ENCODE results near the gene MCHR1.

Gene MCHR1

DNA sequence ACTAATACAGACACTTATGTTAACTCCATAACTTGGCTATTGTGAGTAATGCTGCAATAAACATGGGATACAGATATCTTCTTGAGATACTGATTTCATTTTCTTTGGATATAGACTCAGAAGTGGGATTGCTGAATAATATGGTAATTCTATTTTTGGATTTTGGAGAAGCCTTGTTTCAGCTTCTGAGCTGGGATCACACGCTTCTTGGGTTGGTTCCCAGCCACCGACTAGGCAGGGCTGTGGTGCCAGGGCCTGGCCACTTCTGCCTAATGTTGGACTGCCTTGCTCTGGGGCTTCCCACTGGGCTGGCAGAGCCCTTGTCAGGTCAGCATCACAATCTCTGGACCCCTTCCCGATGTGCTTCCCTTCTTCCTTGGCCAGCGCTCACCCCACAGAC lies 14.0 kb upstream of the MCHR1 start:
- TF ChIP-seq, protein P1, sequence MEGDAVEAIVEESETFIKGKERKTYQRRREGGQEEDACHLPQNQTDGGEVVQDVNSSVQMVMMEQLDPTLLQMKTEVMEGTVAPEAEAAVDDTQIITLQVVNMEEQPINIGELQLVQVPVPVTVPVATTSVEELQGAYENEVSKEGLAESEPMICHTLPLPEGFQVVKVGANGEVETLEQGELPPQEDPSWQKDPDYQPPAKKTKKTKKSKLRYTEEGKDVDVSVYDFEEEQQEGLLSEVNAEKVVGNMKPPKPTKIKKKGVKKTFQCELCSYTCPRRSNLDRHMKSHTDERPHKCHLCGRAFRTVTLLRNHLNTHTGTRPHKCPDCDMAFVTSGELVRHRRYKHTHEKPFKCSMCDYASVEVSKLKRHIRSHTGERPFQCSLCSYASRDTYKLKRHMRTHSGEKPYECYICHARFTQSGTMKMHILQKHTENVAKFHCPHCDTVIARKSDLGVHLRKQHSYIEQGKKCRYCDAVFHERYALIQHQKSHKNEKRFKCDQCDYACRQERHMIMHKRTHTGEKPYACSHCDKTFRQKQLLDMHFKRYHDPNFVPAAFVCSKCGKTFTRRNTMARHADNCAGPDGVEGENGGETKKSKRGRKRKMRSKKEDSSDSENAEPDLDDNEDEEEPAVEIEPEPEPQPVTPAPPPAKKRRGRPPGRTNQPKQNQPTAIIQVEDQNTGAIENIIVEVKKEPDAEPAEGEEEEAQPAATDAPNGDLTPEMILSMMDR (IDR thresholded peaks at IDR 0.05): no peak

DNA sequence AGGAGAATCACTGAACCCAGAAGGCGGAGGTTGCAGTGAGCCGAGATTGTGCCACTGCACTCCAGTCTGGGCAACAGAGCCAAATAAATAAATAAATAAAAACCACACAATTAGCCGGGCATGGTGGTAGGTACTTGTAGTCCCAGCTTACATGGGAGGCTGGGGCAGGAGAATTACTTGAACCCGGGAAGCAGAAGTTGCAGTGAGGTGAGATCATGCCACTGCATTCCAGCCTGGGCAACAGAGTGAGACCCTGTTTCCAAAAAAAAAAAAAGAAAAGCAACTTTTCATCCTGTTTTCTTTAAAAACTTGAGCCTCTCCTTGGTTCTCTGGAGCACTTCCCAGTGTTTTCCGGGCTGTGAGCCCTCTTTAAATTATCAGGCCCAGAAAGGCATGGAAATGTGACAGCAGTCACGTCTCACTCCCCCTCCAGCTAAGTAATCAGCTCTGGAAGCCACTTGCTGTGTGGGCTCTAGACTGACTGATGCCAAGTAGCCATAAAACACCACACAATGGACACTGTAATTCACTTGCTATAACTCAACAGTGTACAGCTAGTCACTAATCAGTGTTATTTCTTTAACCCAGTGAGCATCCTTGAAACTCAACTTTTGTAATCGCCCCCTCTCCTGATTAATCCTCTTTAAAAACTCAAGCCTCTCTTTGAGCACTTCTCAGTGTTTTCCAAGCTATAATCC lies 13.0 kb upstream of the MCHR1 start:
- TF ChIP-seq, protein P1 (IDR thresholded peaks at IDR 0.05): no peak

DNA sequence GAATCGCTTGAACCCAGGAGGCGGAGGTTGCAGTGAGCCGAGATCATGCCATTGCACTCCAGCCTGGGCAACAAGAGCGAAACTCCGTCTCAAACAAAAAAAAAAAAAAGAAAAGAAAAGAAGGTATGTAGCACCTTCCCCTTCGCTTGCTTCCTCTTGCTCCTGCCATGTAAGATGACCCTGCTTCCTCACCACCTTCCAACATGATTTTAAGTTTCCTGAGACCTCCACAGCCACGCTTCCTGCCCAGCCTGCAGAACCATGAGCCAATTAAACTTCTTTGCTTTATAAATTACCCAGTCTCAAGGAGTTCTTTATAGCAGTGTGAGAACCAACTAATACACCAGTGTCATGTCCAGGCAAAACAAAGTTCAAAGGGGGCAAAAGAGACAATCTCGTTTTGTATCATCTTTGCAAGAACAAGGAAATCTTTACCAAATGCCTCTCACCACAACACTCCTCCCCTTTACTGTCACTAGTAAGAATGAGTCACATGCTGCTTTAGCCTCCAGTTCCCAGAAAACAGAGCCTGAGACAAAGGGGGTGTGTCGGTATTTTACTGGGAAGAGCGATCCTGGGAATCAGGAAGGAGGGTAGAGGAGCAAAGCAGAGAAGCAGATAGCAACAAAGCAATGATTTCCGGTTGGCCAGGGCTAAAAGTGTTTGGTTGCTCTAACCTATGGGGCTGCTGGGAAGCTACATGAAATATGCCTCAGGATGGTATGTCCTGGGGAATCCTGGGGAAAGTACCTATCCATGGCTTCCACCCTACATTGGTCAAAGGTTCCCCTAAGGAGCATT lies 10.5 kb upstream of the MCHR1 start:
- TF ChIP-seq, protein P1 (IDR thresholded peaks at IDR 0.05): no peak

DNA sequence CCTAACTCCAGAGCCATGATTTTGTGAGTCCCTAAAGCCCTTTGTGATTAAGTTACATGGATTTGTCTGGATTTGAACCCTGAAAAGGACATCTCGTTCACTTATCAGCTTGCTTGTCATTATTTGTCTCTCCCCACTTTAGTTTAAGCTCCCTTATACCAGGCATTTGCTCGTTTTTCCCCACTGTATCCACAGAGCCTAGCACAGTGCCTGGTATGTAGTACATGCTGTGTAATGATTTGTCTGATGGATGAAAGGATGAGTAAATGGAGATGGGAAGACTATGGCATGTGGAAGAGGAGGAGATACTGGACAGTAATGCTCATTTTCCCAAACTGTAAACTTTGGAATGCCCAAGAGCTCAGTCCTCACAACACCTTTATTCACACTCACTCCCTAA lies 9.2 kb upstream of the MCHR1 start:
- TF ChIP-seq, protein P1 (IDR thresholded peaks at IDR 0.05): no peak

DNA sequence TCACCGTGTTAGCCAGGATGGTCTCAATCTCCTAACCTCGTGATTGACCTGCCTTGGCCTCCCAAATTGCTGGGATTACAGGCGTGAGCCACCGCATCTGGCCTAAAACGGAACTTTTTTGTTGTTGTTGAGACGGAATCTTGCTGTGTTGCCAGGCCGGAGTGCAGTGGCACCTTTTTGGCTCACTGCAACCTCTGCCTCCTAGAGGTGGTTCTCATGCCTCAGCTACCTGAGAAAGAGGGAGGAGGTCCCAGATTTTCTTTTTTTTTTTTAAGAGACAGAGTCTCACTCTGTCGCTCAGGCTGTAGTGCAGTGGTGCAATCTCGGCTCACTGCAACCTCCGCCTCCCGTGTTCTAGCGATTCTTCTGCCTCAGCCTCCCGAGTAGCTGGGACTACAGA lies 7.9 kb upstream of the MCHR1 start:
- TF ChIP-seq, protein P1 (IDR thresholded peaks at IDR 0.05): no peak

DNA sequence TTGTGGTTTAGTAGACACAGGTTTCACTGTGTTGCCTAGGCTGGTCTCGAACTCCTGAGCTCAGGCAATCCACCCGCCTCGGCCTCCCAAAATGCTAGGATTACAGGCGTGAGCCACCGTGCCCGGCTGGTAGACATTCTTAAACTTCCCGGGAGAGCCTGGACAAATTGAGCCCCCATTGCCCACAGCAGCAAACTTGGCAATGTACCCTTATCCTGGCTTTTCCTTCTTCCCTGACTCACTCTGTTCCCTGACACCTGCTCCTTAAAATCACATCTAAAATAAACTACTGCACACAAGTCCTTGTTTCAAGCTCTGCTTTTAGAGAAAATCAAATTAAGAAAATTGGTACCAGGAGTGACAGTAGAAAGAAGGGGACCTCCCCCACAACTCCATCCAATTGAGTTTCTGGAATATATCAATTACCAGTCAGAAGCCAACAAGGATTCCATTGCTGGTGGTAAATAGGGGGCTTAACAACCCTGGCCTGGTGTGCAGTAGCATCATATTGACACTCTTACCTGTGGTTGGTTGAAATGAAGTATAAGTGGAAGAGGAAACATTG lies 7.4 kb upstream of the MCHR1 start:
- TF ChIP-seq, protein P1 (IDR thresholded peaks at IDR 0.05): no peak

DNA sequence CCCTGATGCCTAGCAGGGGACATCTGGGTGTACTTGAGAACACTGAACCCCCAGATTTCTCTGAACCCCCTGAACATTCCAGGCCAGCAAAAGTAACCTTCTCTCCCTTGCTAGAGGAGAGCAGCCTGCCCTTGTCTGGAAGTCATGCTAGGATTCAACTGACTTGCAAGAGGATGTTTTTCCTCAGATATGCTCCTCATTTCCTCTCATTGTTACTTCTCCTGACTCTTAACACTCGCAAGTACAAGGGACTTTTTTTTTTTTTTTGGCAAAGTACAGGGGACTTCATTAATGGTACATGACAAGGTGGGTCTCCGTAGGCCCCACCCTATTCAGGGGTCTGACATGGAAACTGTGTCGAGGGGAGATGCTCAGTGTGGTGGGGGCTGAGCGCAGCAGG lies 6.3 kb upstream of the MCHR1 start:
- TF ChIP-seq, protein P1 (IDR thresholded peaks at IDR 0.05): no peak

Data from LNCAP (cell line).